H9 (cell line): ENCODE results near the gene RGS3. TPM values are rescaled to one million over a fixed set of nuclear protein-coding genes. Genes with fewer than 3 reads are reported as not detected.

Experiments used
- DNase-seq: peaks from one replicate; pipeline ENCODE4 v3.0.0-alpha.2; 2017
- H2AFZ ChIP-seq: one replicate; pipeline ENCODE4 v1.6.1; 2013; ENCODE audit warnings: mild to moderate bottlenecking, low read length, control low read depth, moderate library complexity
- H2AK5ac ChIP-seq: 2 replicates; pipeline ENCODE4 v1.6.1; 2013; ENCODE audit warnings: low read length, control low read depth, mixed read lengths; ENCODE audit not compliant: insufficient read length
- H2BK120ac ChIP-seq: one replicate; pipeline ENCODE4 v1.6.1; 2013; ENCODE audit warnings: low read depth, mild to moderate bottlenecking, low read length, control low read depth, inconsistent platforms; ENCODE audit not compliant: poor library complexity, severe bottlenecking
- H2BK12ac ChIP-seq: 2 replicates; pipeline ENCODE4 v1.6.1; 2013; ENCODE audit warnings: low read length, control low read depth, mixed read lengths, low read depth; ENCODE audit not compliant: insufficient read length
- H2BK15ac ChIP-seq: 2 replicates; pipeline ENCODE4 v1.6.1; 2013; ENCODE audit warnings: low read depth, low read length, control low read depth
- H2BK20ac ChIP-seq: one replicate; pipeline ENCODE4 v1.6.1; 2013; ENCODE audit warnings: low read depth, mild to moderate bottlenecking, low read length, control low read depth, inconsistent platforms; ENCODE audit not compliant: poor library complexity, severe bottlenecking
- H2BK5ac ChIP-seq: 2 replicates; pipeline ENCODE4 v1.6.1; 2013; ENCODE audit warnings: low read length, control low read depth, mixed read lengths; ENCODE audit not compliant: insufficient read length
- H3K14ac ChIP-seq: 2 replicates; pipeline ENCODE4 v1.6.1; 2013; ENCODE audit warnings: low read length, control low read depth; ENCODE audit not compliant: insufficient read depth
- H3K18ac ChIP-seq: 2 replicates; pipeline ENCODE4 v1.6.1; 2013; ENCODE audit warnings: low read depth, mild to moderate bottlenecking, mixed read lengths, low read length, control low read depth; ENCODE audit not compliant: insufficient read length
- H3K23ac ChIP-seq: 2 replicates; pipeline ENCODE4 v1.6.1; 2013; ENCODE audit warnings: low read length, control low read depth, mixed read lengths, low read depth; ENCODE audit not compliant: insufficient read length
- H3K23me2 ChIP-seq: 2 replicates; pipeline ENCODE4 v1.6.1; 2013; ENCODE audit warnings: low read depth, mild to moderate bottlenecking, mixed read lengths, low read length, control low read depth; ENCODE audit not compliant: insufficient read length, poor library complexity, severe bottlenecking
- H3K27ac ChIP-seq: 2 replicates; pipeline ENCODE4 v1.5.1; 2013; ENCODE audit warnings: low read length, control low read depth, mixed read lengths, low read depth; ENCODE audit not compliant: insufficient read length
- H3K27me3 ChIP-seq: 2 replicates; pipeline ENCODE4 v1.6.1; 2013; ENCODE audit warnings: low read length, control low read depth, inconsistent platforms; ENCODE audit not compliant: insufficient read depth
- H3K4ac ChIP-seq: 2 replicates; pipeline ENCODE4 v1.6.1; 2013; ENCODE audit warnings: low read depth, mild to moderate bottlenecking, control low read depth, inconsistent platforms, low read length, moderate library complexity
- H3K4me1 ChIP-seq: 2 replicates; pipeline ENCODE4 v1.6.1; 2013; ENCODE audit warnings: low read length, control low read depth, inconsistent platforms; ENCODE audit not compliant: insufficient read depth
- H3K4me2 ChIP-seq: 2 replicates; pipeline ENCODE4 v1.6.1; 2013; ENCODE audit warnings: low read length, control low read depth, mixed read lengths; ENCODE audit not compliant: insufficient read length, insufficient read depth
- H3K56ac ChIP-seq: 2 replicates; pipeline ENCODE4 v1.6.1; 2013; ENCODE audit warnings: low read depth, mild to moderate bottlenecking, mixed read lengths, low read length, control low read depth; ENCODE audit not compliant: insufficient read length
- H3K79me1 ChIP-seq: 2 replicates; pipeline ENCODE4 v1.6.1; 2013; ENCODE audit warnings: low read depth, mild to moderate bottlenecking, moderate library complexity, low read length, control low read depth, inconsistent platforms; ENCODE audit not compliant: insufficient read depth, poor library complexity, severe bottlenecking
- H3K79me2 ChIP-seq: 2 replicates; pipeline ENCODE4 v1.6.1; 2013; ENCODE audit warnings: low read length, control low read depth, inconsistent platforms; ENCODE audit not compliant: insufficient read depth
- H3K9ac ChIP-seq: 2 replicates; pipeline ENCODE4 v1.6.1; 2013; ENCODE audit warnings: low read length, control low read depth, mixed read lengths; ENCODE audit not compliant: insufficient read length; ENCODE audit errors: extremely low read depth
- H3K9me3 ChIP-seq: one replicate; pipeline ENCODE4 v1.6.1; 2013; ENCODE audit warnings: low read depth, low read length, inconsistent platforms; ENCODE audit not compliant: control insufficient read depth
- H3T11ph ChIP-seq: one replicate; pipeline ENCODE4 v1.6.1; 2013; ENCODE audit warnings: mild to moderate bottlenecking, low read length, control low read depth, inconsistent platforms
- H4K20me1 ChIP-seq: one replicate; pipeline ENCODE4 v1.6.1; 2013; ENCODE audit not compliant: control insufficient read depth, insufficient read length, insufficient read depth
- H4K5ac ChIP-seq: 2 replicates; pipeline ENCODE4 v1.6.1; 2013; ENCODE audit warnings: low read depth, mild to moderate bottlenecking, mixed read lengths, low read length, control low read depth; ENCODE audit not compliant: insufficient read length
- H4K8ac ChIP-seq: replicated peaks from 2 replicates; pipeline ENCODE4 v1.6.1; 2013; ENCODE audit warnings: low read length, control low read depth, mixed read lengths, low read depth; ENCODE audit not compliant: insufficient read length
- H4K91ac ChIP-seq: 2 replicates; pipeline ENCODE4 v1.6.1; 2013; ENCODE audit warnings: low read depth, mild to moderate bottlenecking, moderate library complexity, mixed read lengths, low read length, control low read depth; ENCODE audit not compliant: insufficient read length
- H3K27ac Mint-ChIP-seq, 3 experiments: 2 replicates in 2 of 3; 3 replicates in 1 of 3; pipeline ENCODE4 v1.8.0; 2020 to 2021; ENCODE audit warnings: mixed read lengths in 3 of 3, mild to moderate bottlenecking in 1 of 3, moderate library complexity in 1 of 3
- H3K27me3 Mint-ChIP-seq: 2 replicates; pipeline ENCODE4 v1.8.0; 2021; ENCODE audit warnings: low read depth, mild to moderate bottlenecking, moderate library complexity, mixed read lengths
- H3K36me3 Mint-ChIP-seq, 3 experiments: 2 replicates in 2 of 3; 3 replicates in 1 of 3; pipeline ENCODE4 v1.8.0; 2020 to 2021; ENCODE audit warnings: low read depth in 3 of 3, mixed read lengths in 3 of 3; ENCODE audit not compliant: insufficient read depth in 1 of 3
- H3K4me1 Mint-ChIP-seq, 2 experiments: 2 replicates each; pipeline ENCODE4 v1.8.0; 2020; ENCODE audit warnings: mixed read lengths in 2 of 2
- H3K4me3 Mint-ChIP-seq, 2 experiments: 2 replicates in 1 of 2; 3 replicates in 1 of 2; pipeline ENCODE4 v1.8.0; 2020 to 2021; ENCODE audit warnings: mild to moderate bottlenecking in 2 of 2, mixed read lengths in 2 of 2, moderate library complexity in 1 of 2
- H3K9me3 Mint-ChIP-seq, 2 experiments: 2 replicates in 1 of 2; 3 replicates in 1 of 2; pipeline ENCODE4 v1.8.0; 2020; ENCODE audit warnings: mild to moderate bottlenecking in 2 of 2, mixed read lengths in 2 of 2, moderate library complexity in 1 of 2
- WGBS: extraction: QIAGEN DNeasy Blood & Tissue Kit; methylation state at CpG from one replicate; pipeline ENCODE4 v1.1.7; 2013; ENCODE audit warnings: missing lambda C conversion rate, low lambda C conversion rate, mixed read lengths; ENCODE audit not compliant: insufficient read length; ENCODE audit errors: extremely low coverage; 5-methylcytosine and 5-hydroxymethylcytosine counted together
- total RNA-seq: library from RNA; stranded (reverse); gene quantifications from 2 replicates; pipeline ENCODE4 v1.2.1, GENCODE V29; 2021
- TF ChIP-seq, protein P1 (sequence below): fragments of 200-600 bp; sonication (generic); conservative IDR thresholded peaks from 3 replicates; pipeline ENCODE4 v1.8.0; 2021; ENCODE audit warnings: antibody characterized with exemption, mild to moderate bottlenecking

Gene RGS3
- total RNA-seq, 1 experiment from 2014 or later: 13.9 TPM

GRCh38 chr9:113477058-113477457 lies 13.5 kb downstream of the RGS3 start:
- Histone ChIP-seq H2BK20ac (no peak overlapping the region), H3K27me3 (no peaks in the 10 kb centered on the region), H2BK15ac (no peak overlapping the region), H2BK12ac (no peak overlapping the region), H3K4ac (no peak overlapping the region), H3K23me2 (no peaks in the 10 kb centered on the region), H3K23ac (no peak overlapping the region), H3K27ac (no peak overlapping the region), H3T11ph (no peak overlapping the region), H2AFZ (no peak overlapping the region), H4K8ac (no peak overlapping the region), H2AK5ac (no peak overlapping the region), H4K20me1 (no peaks in the 10 kb centered on the region), H3K14ac (no peak overlapping the region), H3K4me1 (peaks cover 7% of the 10 kb centered on the region), H2BK120ac (no peak overlapping the region), H3K18ac (no peak overlapping the region), H3K9me3 (no peaks in the 10 kb centered on the region), H3K9ac (no peak overlapping the region), H3K79me1 (no peaks in the 10 kb centered on the region), H2BK5ac (no peak overlapping the region), H3K79me2 (no peaks in the 10 kb centered on the region), H4K5ac (no peak overlapping the region), H3K4me2 (no peak overlapping the region), H3K56ac (no peak overlapping the region), H4K91ac (no peak overlapping the region)
- H3K9me3 Mint-ChIP-seq: peaks cover 0 to 4% of the 10 kb centered on the region in 2 experiments; a peak in 1 of 5 replicates
- peaks cover 0 to 5% (median 3%) of the 10 kb centered on the region in 3 experiments; a peak in 5 of 7 replicates for H3K36me3 Mint-ChIP-seq
- TF ChIP-seq, protein P1, sequence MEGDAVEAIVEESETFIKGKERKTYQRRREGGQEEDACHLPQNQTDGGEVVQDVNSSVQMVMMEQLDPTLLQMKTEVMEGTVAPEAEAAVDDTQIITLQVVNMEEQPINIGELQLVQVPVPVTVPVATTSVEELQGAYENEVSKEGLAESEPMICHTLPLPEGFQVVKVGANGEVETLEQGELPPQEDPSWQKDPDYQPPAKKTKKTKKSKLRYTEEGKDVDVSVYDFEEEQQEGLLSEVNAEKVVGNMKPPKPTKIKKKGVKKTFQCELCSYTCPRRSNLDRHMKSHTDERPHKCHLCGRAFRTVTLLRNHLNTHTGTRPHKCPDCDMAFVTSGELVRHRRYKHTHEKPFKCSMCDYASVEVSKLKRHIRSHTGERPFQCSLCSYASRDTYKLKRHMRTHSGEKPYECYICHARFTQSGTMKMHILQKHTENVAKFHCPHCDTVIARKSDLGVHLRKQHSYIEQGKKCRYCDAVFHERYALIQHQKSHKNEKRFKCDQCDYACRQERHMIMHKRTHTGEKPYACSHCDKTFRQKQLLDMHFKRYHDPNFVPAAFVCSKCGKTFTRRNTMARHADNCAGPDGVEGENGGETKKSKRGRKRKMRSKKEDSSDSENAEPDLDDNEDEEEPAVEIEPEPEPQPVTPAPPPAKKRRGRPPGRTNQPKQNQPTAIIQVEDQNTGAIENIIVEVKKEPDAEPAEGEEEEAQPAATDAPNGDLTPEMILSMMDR: no peak
- H3K27ac Mint-ChIP-seq: no peak overlapping the region
- H3K4me1 Mint-ChIP-seq: peaks cover 12 to 26% of the 10 kb centered on the region in 2 experiments
- no peak for DNase-seq
- no peaks in the 10 kb centered on the region for H3K27me3 Mint-ChIP-seq
- H3K4me3 Mint-ChIP-seq: no peak overlapping the region
- WGBS: no CpG with 5 or more reads among the region's 4 CpGs
